ENCODE data around the gene SLC16A7. TPM values are rescaled to one million over a fixed set of nuclear protein-coding genes. Genes with fewer than 3 reads are reported as not detected.

SLC16A7 gene
- total RNA-seq, 4 donors from 2014 or later = 18.2 to 71.4 (median 45.0) TPM

GRCh38 chr12:59587710-59588109 is 8.1 kb upstream of the SLC16A7 start:
- TF ChIP-seq POLR2AphosphoS5 (IDR thresholded peaks at IDR 0.05) = no peak
- ATAC-seq = no peak
- WGBS, 2 donors (ENCODE audit: low coverage in 1 of 2) = 63 to 67% methylated on average over 1 of the region's 1 CpG

DNA sequence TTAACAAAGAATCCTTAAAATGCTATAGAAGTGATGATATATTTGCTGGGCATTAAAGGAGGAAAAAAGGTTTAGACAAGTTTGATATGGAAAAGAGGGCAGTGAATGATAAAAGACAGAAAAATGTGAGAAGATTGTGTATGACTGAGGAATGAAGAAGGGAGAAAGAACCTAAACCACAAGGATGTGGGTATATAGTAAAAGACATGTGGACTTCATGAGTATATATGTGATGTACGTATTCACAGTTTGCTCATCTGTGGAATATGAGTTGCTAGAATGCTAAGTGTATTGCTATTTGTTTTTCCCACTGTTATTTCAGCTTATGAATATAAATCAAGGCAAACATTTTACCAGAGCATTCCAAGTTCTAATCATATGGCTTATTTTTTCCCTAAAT is 2.1 kb upstream of the SLC16A7 start:
- Histone ChIP-seq H3K4me1 (peaks cover 0 to 24% (median 0%) of the 10 kb centered on the region in 3 donors), H3K4me3 (no peak overlapping the region), H3K27me3 (no peaks in the 10 kb centered on the region), H3K27ac (no peak overlapping the region), H3K36me3 (no peaks in the 10 kb centered on the region), H3K9me3 (no peaks in the 10 kb centered on the region)
- WGBS, 2 donors (ENCODE audit: low coverage in 1 of 2) = 87 to 92% methylated on average over 1 of the region's 1 CpG
- no peak for TF ChIP-seq POLR2A (IDR thresholded peaks at IDR 0.05)
- TF ChIP-seq, protein P1, sequence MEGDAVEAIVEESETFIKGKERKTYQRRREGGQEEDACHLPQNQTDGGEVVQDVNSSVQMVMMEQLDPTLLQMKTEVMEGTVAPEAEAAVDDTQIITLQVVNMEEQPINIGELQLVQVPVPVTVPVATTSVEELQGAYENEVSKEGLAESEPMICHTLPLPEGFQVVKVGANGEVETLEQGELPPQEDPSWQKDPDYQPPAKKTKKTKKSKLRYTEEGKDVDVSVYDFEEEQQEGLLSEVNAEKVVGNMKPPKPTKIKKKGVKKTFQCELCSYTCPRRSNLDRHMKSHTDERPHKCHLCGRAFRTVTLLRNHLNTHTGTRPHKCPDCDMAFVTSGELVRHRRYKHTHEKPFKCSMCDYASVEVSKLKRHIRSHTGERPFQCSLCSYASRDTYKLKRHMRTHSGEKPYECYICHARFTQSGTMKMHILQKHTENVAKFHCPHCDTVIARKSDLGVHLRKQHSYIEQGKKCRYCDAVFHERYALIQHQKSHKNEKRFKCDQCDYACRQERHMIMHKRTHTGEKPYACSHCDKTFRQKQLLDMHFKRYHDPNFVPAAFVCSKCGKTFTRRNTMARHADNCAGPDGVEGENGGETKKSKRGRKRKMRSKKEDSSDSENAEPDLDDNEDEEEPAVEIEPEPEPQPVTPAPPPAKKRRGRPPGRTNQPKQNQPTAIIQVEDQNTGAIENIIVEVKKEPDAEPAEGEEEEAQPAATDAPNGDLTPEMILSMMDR (IDR thresholded peaks at IDR 0.05) = no peak
- no peak for TF ChIP-seq EP300 (IDR thresholded peaks at IDR 0.05)
- TF ChIP-seq POLR2AphosphoS5 (IDR thresholded peaks at IDR 0.05) = no peak
- no peak for ATAC-seq

More at GRCh38 chr12:59587710-59588109, 8.1 kb upstream of the SLC16A7 start:
- H3K9me3 ChIP-seq = no peaks in the 10 kb centered on the region
- no peaks in the 10 kb centered on the region for H3K27me3 ChIP-seq
- H3K36me3 ChIP-seq = no peaks in the 10 kb centered on the region
- no peak overlapping the region for H3K27ac ChIP-seq
- no peaks in the 10 kb centered on the region for H3K4me1 ChIP-seq
- no peak overlapping the region for H3K4me3 ChIP-seq

DNA sequence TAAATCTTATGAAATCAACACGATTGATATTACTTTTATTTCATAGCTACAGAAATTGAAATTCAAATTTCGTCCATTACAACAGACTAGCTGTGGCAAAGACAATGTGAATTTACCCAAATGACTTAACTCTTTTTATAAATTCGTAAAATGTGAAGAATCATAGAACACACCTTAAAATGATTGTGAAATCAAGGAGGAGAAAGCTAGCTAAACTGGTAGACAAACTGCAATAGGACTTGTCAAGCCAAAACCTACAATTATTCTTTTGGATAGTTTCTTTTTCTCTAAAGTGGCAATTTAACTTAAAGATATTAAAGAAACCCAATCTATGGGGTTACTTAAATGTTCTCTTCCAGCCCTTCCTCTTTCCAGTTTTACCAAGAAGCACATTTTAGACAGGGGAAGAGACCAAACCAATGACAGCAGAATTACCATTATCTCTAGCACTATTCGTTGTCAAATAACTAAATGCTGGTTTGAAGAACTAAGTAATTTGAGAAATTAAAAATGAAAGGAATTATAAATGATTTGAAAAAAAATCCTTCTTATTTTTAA is 807 bp upstream of the SLC16A7 start:
- ATAC-seq = no peak
- WGBS, 2 donors (ENCODE audit: low coverage in 1 of 2) = 56 to 71% methylated on average over 4 of the region's 4 CpGs
- Histone ChIP-seq H3K27ac (peak overlapping the region; percentile 89 to 99 (median 97)), H3K9me3 (no peaks in the 10 kb centered on the region), H3K4me3 (peak overlapping the region; percentile 50 to 77), H3K36me3 (no peaks in the 10 kb centered on the region), H3K4me1 (peaks cover 0 to 35% (median 0%) of the 10 kb centered on the region in 3 donors), H3K27me3 (no peaks in the 10 kb centered on the region)
- no peak for TF ChIP-seq EP300 (IDR thresholded peaks at IDR 0.05)
- no peak for TF ChIP-seq POLR2A (IDR thresholded peaks at IDR 0.05)
- no peak for TF ChIP-seq POLR2AphosphoS5 (IDR thresholded peaks at IDR 0.05)
- TF ChIP-seq, protein P1 (IDR thresholded peaks at IDR 0.05) = no peak

GRCh38 chr12:59595565-59595882 is 305 bp upstream of the SLC16A7 start:
- no peaks in the 10 kb centered on the region for H3K36me3 ChIP-seq
- peak overlapping the region; percentile 50 to 77 for H3K4me3 ChIP-seq
- H3K27me3 ChIP-seq = no peaks in the 10 kb centered on the region
- peaks cover 0 to 40% (median 0%) of the 10 kb centered on the region in 3 donors for H3K4me1 ChIP-seq
- H3K9me3 ChIP-seq = no peaks in the 10 kb centered on the region
- peak overlapping the region; percentile 89 to 99 (median 97) for H3K27ac ChIP-seq
- peak; percentile 4 for ATAC-seq
- WGBS, 2 donors (ENCODE audit: low coverage in 1 of 2) = 0% methylated on average over 1 to 4 of the region's 5 CpGs
- TF ChIP-seq POLR2AphosphoS5 (IDR thresholded peaks at IDR 0.05) (no peak), POLR2A (IDR thresholded peaks at IDR 0.05) (no peak), EP300 (IDR thresholded peaks at IDR 0.05) (no peak)
- TF ChIP-seq, protein P1 (IDR thresholded peaks at IDR 0.05) = no peak

GRCh38 chr12:59597385-59597781 is 1.6 kb downstream of the SLC16A7 start:
- TF ChIP-seq POLR2A (IDR thresholded peaks at IDR 0.05) (peak; percentile 24 to 42), POLR2AphosphoS5 (IDR thresholded peaks at IDR 0.05) (peak; percentile 99), EP300 (IDR thresholded peaks at IDR 0.05) (no peak)
- TF ChIP-seq, protein P1 (IDR thresholded peaks at IDR 0.05) = no peak
- Histone ChIP-seq H3K4me3 (peak overlapping the region; percentile 50 to 77), H3K36me3 (no peaks in the 10 kb centered on the region), H3K4me1 (peaks cover 0 to 42% (median 0%) of the 10 kb centered on the region in 3 donors), H3K27ac (peak overlapping the region; percentile 89 to 99 (median 97)), H3K9me3 (no peaks in the 10 kb centered on the region), H3K27me3 (no peaks in the 10 kb centered on the region)
- peak; percentile 82 for ATAC-seq
- WGBS, 2 donors (ENCODE audit: low coverage in 1 of 2) = 0 to 6% methylated on average over 2 of the region's 2 CpGs
